Astrocyte (in vitro differentiated cells and primary cell): ENCODE measurements around the gene DOCK3.

ENCODE experiments used
- EZH2 ChIP-seq: IDR thresholded peaks from 2 replicates; pipeline ENCODE4 v1.6.1; 2012; ENCODE audit warnings: mild to moderate bottlenecking, low read length, inconsistent platforms; ENCODE audit not compliant: insufficient read depth
- TF ChIP-seq, protein P1 (sequence below): IDR thresholded peaks from 2 replicates; pipeline ENCODE4 v1.5.1; 2011; ENCODE audit warnings: low read depth, mild to moderate bottlenecking, inconsistent platforms, low read length, moderate library complexity; ENCODE audit not compliant: insufficient read depth

DNA sequence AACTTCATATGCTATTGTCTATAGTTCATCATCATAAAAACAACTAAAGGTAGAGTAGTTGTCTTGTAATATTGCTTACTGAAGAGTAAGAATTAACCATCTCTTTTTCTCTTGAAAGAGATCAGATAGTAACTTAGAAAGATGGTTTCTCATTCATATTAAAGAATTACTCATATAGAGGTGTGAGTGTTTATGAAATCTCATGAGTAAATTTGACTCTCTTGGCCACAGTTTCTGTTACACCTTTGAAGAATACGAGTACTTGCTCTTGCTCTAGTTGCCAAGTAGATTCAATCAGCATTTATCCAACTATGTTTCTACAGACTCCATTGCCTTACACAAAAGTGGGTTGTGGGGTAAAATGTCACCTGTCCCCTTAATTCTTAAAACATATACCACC is 463.0 kb downstream of the DOCK3 start:
- TF ChIP-seq, protein P1, sequence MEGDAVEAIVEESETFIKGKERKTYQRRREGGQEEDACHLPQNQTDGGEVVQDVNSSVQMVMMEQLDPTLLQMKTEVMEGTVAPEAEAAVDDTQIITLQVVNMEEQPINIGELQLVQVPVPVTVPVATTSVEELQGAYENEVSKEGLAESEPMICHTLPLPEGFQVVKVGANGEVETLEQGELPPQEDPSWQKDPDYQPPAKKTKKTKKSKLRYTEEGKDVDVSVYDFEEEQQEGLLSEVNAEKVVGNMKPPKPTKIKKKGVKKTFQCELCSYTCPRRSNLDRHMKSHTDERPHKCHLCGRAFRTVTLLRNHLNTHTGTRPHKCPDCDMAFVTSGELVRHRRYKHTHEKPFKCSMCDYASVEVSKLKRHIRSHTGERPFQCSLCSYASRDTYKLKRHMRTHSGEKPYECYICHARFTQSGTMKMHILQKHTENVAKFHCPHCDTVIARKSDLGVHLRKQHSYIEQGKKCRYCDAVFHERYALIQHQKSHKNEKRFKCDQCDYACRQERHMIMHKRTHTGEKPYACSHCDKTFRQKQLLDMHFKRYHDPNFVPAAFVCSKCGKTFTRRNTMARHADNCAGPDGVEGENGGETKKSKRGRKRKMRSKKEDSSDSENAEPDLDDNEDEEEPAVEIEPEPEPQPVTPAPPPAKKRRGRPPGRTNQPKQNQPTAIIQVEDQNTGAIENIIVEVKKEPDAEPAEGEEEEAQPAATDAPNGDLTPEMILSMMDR: no peak
- TF ChIP-seq EZH2: no peak
